ENCODE results near the gene MS4A4E.

DNA sequence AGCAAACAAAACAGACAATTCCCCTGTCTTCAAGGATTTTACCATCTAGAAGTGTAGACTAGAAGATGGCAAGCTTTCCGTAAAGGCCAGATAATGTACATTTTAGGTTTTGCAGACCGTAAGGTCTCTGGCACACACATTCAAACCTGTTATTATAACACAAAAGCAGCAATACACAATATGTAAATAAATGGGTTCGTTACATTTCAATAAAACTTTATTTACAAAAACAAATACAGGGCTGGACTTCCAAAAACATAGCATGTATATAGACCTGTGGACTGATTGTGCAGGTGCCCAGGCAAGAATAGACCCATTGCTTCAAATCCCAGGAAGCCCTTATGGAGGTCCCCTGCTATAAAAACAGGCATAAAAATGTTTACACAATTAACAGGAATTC, 33.0 kb downstream of the MS4A4E start:
- no peak for TF ChIP-seq POLR2A (IDR thresholded peaks at IDR 0.05)
- TF ChIP-seq, protein P1, sequence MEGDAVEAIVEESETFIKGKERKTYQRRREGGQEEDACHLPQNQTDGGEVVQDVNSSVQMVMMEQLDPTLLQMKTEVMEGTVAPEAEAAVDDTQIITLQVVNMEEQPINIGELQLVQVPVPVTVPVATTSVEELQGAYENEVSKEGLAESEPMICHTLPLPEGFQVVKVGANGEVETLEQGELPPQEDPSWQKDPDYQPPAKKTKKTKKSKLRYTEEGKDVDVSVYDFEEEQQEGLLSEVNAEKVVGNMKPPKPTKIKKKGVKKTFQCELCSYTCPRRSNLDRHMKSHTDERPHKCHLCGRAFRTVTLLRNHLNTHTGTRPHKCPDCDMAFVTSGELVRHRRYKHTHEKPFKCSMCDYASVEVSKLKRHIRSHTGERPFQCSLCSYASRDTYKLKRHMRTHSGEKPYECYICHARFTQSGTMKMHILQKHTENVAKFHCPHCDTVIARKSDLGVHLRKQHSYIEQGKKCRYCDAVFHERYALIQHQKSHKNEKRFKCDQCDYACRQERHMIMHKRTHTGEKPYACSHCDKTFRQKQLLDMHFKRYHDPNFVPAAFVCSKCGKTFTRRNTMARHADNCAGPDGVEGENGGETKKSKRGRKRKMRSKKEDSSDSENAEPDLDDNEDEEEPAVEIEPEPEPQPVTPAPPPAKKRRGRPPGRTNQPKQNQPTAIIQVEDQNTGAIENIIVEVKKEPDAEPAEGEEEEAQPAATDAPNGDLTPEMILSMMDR (IDR thresholded peaks at IDR 0.05) = no peak

Measured in adrenal gland (tissue), 5 donors.